ENCODE data around the gene KCTD13. TPM values are rescaled to one million over a fixed set of nuclear protein-coding genes. Genes with fewer than 3 reads are reported as not detected.

KCTD13 gene
- total RNA-seq, 1 experiment from 2014 or later, result 14.9 TPM

DNA sequence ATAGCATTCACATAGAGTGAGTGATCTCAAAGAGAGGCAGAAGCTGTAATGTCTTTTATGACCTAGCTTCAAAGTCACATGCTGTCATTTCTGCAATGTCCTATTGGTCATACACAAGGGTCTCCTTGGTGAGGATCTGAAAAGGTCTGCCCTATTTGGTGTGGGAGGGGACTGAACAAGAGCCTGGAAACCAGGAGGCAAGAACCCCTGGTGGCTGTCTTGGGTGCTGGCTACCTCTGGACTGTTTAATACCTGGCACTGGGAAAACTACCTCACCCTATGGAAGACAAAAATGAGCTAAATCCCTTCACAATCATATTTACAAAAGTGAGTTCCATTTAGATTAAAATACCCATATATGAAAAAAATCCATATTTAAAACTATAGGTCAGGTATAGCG lies 9.0 kb downstream of the KCTD13 start:
- no peaks in the 10 kb centered on the region for H3K27me3 ChIP-seq (replicated peaks; ENCODE audit: control insufficient read depth, insufficient read depth, low read length)
- CTCF ChIA-PET, result interaction anchor here (0.6 to 1.0 kb wide), 2 partner anchors 9 to 10 kb away, joined by 3 read pairs; partner anchors contain the start of gene KCTD13
- Mint-ChIP-seq H3K27ac (ENCODE audit: unreplicated experiment) (no peak overlapping the region), H3K27me3 (ENCODE audit: insufficient read depth, unreplicated experiment) (no peaks in the 10 kb centered on the region), H3K36me3 (ENCODE audit: insufficient read depth, unreplicated experiment) (peaks cover 28% of the 10 kb centered on the region), H3K4me3 (ENCODE audit: unreplicated experiment) (no peak overlapping the region), H3K4me1 (ENCODE audit: low read depth, unreplicated experiment) (peaks cover 9% of the 10 kb centered on the region), H3K9me3 (ENCODE audit: unreplicated experiment) (no peaks in the 10 kb centered on the region)
- DNase-seq, result peak in 1 of 2 experiments; percentile 25
- no TSS peak for BruUV-seq (replicated peaks)
- no peak overlapping the region for H3K4me3 ChIP-seq (ENCODE audit: low read depth, low read length)
- H3K4me1 ChIP-seq, result no peaks in the 10 kb centered on the region
- POLR2A ChIA-PET, result no interaction called here
- no peaks in the 10 kb centered on the region for H3K9me3 ChIP-seq
- intact Hi-C loops (cut with micrococcal nuclease; ENCODE audit: unreplicated experiment), result no loop called here
- no peaks in the 10 kb centered on the region for H3K36me3 ChIP-seq (ENCODE audit: control insufficient read depth, insufficient read depth, low read length)
- TF ChIP-seq, protein P1, sequence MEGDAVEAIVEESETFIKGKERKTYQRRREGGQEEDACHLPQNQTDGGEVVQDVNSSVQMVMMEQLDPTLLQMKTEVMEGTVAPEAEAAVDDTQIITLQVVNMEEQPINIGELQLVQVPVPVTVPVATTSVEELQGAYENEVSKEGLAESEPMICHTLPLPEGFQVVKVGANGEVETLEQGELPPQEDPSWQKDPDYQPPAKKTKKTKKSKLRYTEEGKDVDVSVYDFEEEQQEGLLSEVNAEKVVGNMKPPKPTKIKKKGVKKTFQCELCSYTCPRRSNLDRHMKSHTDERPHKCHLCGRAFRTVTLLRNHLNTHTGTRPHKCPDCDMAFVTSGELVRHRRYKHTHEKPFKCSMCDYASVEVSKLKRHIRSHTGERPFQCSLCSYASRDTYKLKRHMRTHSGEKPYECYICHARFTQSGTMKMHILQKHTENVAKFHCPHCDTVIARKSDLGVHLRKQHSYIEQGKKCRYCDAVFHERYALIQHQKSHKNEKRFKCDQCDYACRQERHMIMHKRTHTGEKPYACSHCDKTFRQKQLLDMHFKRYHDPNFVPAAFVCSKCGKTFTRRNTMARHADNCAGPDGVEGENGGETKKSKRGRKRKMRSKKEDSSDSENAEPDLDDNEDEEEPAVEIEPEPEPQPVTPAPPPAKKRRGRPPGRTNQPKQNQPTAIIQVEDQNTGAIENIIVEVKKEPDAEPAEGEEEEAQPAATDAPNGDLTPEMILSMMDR (IDR thresholded peaks at IDR 0.05; ENCODE audit: insufficient read depth in 1 of 2, low read depth in 1 of 2, low read length in 1 of 2, severe bottlenecking in 1 of 2, unreplicated experiment in 1 of 2), result no peak

DNA sequence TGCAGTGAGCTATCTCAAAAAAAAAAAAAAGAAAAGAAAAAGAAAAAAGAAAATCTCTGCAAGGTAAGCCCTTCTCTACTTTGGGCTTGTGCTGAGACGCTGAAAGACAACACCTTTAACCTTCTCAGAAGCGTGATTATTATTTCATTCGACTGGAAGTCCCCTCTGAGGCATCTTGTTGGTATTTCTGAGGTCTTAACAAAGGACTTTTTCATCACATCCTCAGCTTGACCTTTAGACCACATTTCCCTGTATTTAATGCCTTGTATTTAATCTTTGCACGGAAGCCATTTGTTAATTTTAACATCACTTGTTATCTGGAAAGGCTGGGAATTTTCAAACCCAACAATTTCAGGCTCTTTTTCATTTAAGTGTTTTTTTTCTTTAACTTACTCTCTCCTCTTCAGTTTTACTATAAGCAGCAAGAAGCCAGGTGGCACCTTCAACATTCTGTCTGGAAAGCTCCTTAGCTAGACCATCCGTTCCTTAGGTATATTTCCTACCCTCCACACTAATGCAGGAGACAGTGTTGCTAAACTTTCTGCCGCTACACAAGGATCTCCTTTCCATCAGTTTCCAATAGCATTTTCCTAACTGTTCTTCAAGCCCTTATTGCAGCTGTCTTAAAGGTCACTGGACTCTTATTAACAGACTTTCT lies 10.3 kb downstream of the KCTD13 start:
- ChIA-PET POLR2A (interaction anchor here (0.6 kb wide), 1 partner anchor 87 kb away, joined by 8 read pairs; no protein-coding TSS in a partner anchor), CTCF (no interaction called here)
- TF ChIP-seq, protein P1 (IDR thresholded peaks at IDR 0.05; ENCODE audit: insufficient read depth in 1 of 2, low read depth in 1 of 2, low read length in 1 of 2, severe bottlenecking in 1 of 2, unreplicated experiment in 1 of 2), result no peak
- no peaks in the 10 kb centered on the region for H3K4me1 ChIP-seq
- BruUV-seq (replicated peaks), result no TSS peak
- peaks cover 22% of the 10 kb centered on the region for H3K36me3 Mint-ChIP-seq (ENCODE audit: insufficient read depth, unreplicated experiment)
- H3K36me3 ChIP-seq (ENCODE audit: control insufficient read depth, insufficient read depth, low read length), result no peaks in the 10 kb centered on the region
- no peak overlapping the region for H3K4me3 Mint-ChIP-seq (ENCODE audit: unreplicated experiment)
- H3K9me3 Mint-ChIP-seq (ENCODE audit: unreplicated experiment), result no peaks in the 10 kb centered on the region
- no peaks in the 10 kb centered on the region for H3K27me3 ChIP-seq (replicated peaks; ENCODE audit: control insufficient read depth, insufficient read depth, low read length)
- no peak overlapping the region for H3K4me3 ChIP-seq (ENCODE audit: low read depth, low read length)
- DNase-seq, result no peak
- intact Hi-C loops (cut with micrococcal nuclease; ENCODE audit: unreplicated experiment), result no loop called here
- peaks cover 9% of the 10 kb centered on the region for H3K4me1 Mint-ChIP-seq (ENCODE audit: low read depth, unreplicated experiment)
- H3K27ac Mint-ChIP-seq (ENCODE audit: unreplicated experiment), result no peak overlapping the region
- no peaks in the 10 kb centered on the region for H3K27me3 Mint-ChIP-seq (ENCODE audit: insufficient read depth, unreplicated experiment)
- H3K9me3 ChIP-seq, result no peaks in the 10 kb centered on the region

DNA sequence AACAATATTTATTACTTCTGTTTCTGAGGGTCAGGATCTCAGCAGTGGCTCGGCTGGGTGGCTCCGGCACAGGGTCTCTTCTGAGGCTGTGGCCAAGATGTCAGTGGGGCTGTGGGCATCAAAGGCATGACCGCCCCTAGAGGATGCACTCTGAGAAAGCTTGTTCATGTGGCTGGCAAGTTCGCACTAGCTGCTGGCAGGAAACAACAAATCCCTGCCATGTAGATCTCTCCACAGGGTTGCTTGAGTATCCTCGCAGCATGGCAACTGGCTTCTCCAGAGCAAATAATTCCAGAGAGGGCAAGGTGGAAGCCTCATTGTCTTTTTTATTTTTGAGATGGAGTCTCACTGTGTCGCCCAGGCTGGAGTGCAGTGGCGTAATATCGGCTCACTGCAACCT lies 12.5 kb downstream of the KCTD13 start:
- Mint-ChIP-seq H3K4me1 (ENCODE audit: low read depth, unreplicated experiment) (peaks cover 9% of the 10 kb centered on the region), H3K9me3 (ENCODE audit: unreplicated experiment) (no peaks in the 10 kb centered on the region), H3K4me3 (ENCODE audit: unreplicated experiment) (no peak overlapping the region), H3K36me3 (ENCODE audit: insufficient read depth, unreplicated experiment) (peaks cover 20% of the 10 kb centered on the region), H3K27ac (ENCODE audit: unreplicated experiment) (no peak overlapping the region), H3K27me3 (ENCODE audit: insufficient read depth, unreplicated experiment) (no peaks in the 10 kb centered on the region)
- H3K4me1 ChIP-seq, result no peaks in the 10 kb centered on the region
- TF ChIP-seq, protein P1 (IDR thresholded peaks at IDR 0.05; ENCODE audit: insufficient read depth in 1 of 2, low read depth in 1 of 2, low read length in 1 of 2, severe bottlenecking in 1 of 2, unreplicated experiment in 1 of 2), result no peak
- ChIA-PET CTCF (no interaction called here), POLR2A (no interaction called here)
- BruUV-seq (replicated peaks), result no TSS peak
- H3K27me3 ChIP-seq (replicated peaks; ENCODE audit: control insufficient read depth, insufficient read depth, low read length), result no peaks in the 10 kb centered on the region
- H3K9me3 ChIP-seq, result no peaks in the 10 kb centered on the region
- intact Hi-C loops (cut with micrococcal nuclease; ENCODE audit: unreplicated experiment), result no loop called here
- no peaks in the 10 kb centered on the region for H3K36me3 ChIP-seq (ENCODE audit: control insufficient read depth, insufficient read depth, low read length)
- no peak overlapping the region for H3K4me3 ChIP-seq (ENCODE audit: low read depth, low read length)
- no peak for DNase-seq
